ENCODE measurements around the gene TENT5C.
"Not testable (repeated sequence)": the region's sequence is repeated elsewhere in the genome, so short reads cannot be mapped to it uniquely, and the experiment has no call there.

Gene TENT5C

GRCh38 chr1:117605774-117606648 is at the start of gene TENT5C:
TENT5C (plus strand) TSS chr1:117606048; CDS start chr1:117622869, 16,821 bp downstream.
- peak; percentile 98 for DNase-seq

- no peak for DNase-seq
These were observed 49.5 kb upstream of the TENT5C start for GRCh38 chr1:117556341-117556740.

- no peak for DNase-seq
These were observed 48.9 kb upstream of the TENT5C start for GRCh38 chr1:117556976-117557375.

GRCh38 chr1:117558451-117558850 is 47.4 kb upstream of the TENT5C start:
- not testable (repeated sequence) for DNase-seq

- no peak for DNase-seq
These were observed 46.7 kb upstream of the TENT5C start for GRCh38 chr1:117559139-117559538.

GRCh38 chr1:117559985-117560384 is 45.9 kb upstream of the TENT5C start:
- DNase-seq = no peak

- no peak for DNase-seq
These were observed 44.8 kb upstream of the TENT5C start for GRCh38 chr1:117561071-117561470.

GRCh38 chr1:117561551-117561950 is 44.3 kb upstream of the TENT5C start:
- DNase-seq = no peak

GRCh38 chr1:117562581-117563491 is 43.0 kb upstream of the TENT5C start:
- DNase-seq = no peak

GRCh38 chr1:117563492-117563875 is 42.4 kb upstream of the TENT5C start:
- no peak for DNase-seq

GRCh38 chr1:117564227-117565075 is 41.4 kb upstream of the TENT5C start:
- DNase-seq = no peak

- DNase-seq = no peak
These were observed 40.7 kb upstream of the TENT5C start for GRCh38 chr1:117565076-117565556.

GRCh38 chr1:117565745-117566455 is 39.9 kb upstream of the TENT5C start:
- DNase-seq = no peak

- DNase-seq = no peak
These were observed 39.3 kb upstream of the TENT5C start for GRCh38 chr1:117566556-117566955.

GRCh38 chr1:117567435-117567834 is 38.4 kb upstream of the TENT5C start:
- DNase-seq = no peak

- DNase-seq = no peak
These were observed 37.9 kb upstream of the TENT5C start for GRCh38 chr1:117567976-117568375.

GRCh38 chr1:117568999-117569398 is 36.8 kb upstream of the TENT5C start:
- no peak for DNase-seq

GRCh38 chr1:117569856-117570255 is 36.0 kb upstream of the TENT5C start:
- DNase-seq = no peak

GRCh38 chr1:117570988-117571409 is 34.8 kb upstream of the TENT5C start:
- no peak for DNase-seq

- DNase-seq = no peak
These were observed 34.4 kb upstream of the TENT5C start for GRCh38 chr1:117571496-117571895.

- peak; percentile 13 for DNase-seq
These were observed 33.3 kb upstream of the TENT5C start for GRCh38 chr1:117572546-117572945.
